ENCODE data around the gene GJD3. TPM values are rescaled to one million over a fixed set of nuclear protein-coding genes. Genes with fewer than 3 reads are reported as not detected.
A peak's percentile ranks its signal among the peaks of the same experiment; 100 is the strongest.

GJD3 gene
- total RNA-seq, 1 donor from 2014 or later: 0.48 TPM

DNA sequence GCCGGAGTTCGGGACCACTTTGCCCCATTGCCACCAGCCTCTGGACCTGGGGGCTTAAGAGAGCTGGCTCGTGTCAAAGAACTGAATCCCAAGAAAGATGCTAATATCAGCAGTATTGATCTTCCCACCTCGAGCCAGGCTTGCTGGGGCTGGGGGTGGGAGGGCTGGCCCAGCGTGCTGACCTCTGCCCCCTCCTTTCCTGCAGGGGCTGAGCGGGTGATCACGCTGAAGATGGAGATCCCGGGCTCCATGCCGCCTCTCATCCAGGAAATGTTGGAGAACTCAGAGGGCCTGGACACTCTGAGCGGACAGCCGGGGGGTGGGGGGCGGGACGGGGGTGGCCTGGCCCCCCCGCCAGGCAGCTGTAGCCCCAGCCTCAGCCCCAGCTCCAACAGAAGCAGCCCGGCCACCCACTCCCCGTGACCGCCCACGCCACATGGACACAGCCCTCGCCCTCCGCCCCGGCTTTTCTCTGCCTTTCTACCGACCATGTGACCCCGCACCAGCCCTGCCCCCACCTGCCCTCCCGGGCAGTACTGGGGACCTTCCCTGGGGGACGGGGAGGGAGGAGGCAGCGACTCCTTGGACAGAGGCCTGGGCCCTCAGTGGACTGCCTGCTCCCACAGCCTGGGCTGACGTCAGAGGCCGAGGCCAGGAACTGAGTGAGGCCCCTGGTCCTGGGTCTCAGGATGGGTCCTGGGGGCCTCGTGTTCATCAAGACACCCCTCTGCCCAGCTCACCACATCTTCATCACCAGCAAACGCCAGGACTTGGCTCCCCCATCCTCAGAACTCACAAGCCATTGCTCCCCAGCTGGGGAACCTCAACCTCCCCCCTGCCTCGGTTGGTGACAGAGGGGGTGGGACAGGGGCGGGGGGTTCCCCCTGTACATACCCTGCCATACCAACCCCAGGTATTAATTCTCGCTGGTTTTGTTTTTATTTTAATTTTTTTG, 8.5 kb downstream of the GJD3 start:
- peaks cover 28% of the 10 kb centered on the region for H3K36me3 Mint-ChIP-seq (ENCODE audit: low read depth)
- H3K4me3 Mint-ChIP-seq (ENCODE audit: low read depth): no peak overlapping the region

DNA sequence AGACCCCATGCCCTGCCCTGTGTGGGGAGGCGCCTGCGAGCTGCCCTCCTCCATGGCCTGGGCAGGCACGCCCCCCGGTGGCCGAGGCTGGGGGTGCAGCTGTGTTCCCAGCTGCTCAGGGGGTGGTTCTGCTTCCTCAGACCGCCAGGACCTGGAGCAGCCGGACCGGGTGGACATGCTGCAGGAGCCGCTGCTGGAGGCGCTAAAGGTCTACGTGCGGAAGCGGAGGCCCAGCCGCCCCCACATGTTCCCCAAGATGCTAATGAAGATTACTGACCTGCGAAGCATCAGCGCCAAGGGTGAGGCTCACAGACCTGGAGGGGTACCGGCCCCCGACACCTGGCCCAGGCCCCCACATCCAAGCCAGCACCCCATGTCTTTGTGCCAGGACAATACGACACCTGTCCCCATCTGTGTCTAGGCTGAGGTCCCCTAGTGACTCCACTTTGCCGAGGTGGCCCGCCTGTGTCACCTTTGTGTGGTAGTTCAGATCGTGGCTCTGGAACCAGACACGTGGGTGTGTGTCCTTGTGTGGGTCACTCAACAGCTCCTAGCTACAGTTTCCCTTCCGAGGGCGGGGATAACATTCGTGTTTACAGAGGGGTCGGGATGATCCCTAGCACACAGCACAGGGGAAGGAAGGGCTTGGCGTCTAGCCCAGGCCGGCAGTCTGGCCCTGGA, 9.3 kb downstream of the GJD3 start:
- H3K4me3 Mint-ChIP-seq (ENCODE audit: low read depth): no peak overlapping the region
- H3K36me3 Mint-ChIP-seq (ENCODE audit: low read depth): peaks cover 29% of the 10 kb centered on the region
- H3K4me1 Mint-ChIP-seq (ENCODE audit: low read depth): peaks cover 17% of the 10 kb centered on the region
- H3K9me3 Mint-ChIP-seq: no peaks in the 10 kb centered on the region
- no peak overlapping the region for H3K27ac Mint-ChIP-seq
- intact Hi-C loops (cut with micrococcal nuclease): loop anchor here (2.0 to 10.0 kb wide), 4 partner anchors 52 to 440 kb away; partner anchors contain the start of genes KRT28 and TOP2A
- peak; percentile 62 for DNase-seq (ENCODE audit: low spot score)
- H3K27me3 Mint-ChIP-seq (ENCODE audit: low read depth): no peaks in the 10 kb centered on the region

More for the DNA sequence above, 8.5 kb downstream of the GJD3 start:
- H3K27ac Mint-ChIP-seq: no peak overlapping the region
- intact Hi-C loops (cut with micrococcal nuclease): loop anchor here (2.0 to 10.0 kb wide), 4 partner anchors 53 to 439 kb away; partner anchors contain the start of genes KRT28 and TOP2A
- peaks cover 17% of the 10 kb centered on the region for H3K4me1 Mint-ChIP-seq (ENCODE audit: low read depth)
- no peaks in the 10 kb centered on the region for H3K9me3 Mint-ChIP-seq
- no peak for DNase-seq (ENCODE audit: low spot score)
- H3K27me3 Mint-ChIP-seq (ENCODE audit: low read depth): no peaks in the 10 kb centered on the region

DNA sequence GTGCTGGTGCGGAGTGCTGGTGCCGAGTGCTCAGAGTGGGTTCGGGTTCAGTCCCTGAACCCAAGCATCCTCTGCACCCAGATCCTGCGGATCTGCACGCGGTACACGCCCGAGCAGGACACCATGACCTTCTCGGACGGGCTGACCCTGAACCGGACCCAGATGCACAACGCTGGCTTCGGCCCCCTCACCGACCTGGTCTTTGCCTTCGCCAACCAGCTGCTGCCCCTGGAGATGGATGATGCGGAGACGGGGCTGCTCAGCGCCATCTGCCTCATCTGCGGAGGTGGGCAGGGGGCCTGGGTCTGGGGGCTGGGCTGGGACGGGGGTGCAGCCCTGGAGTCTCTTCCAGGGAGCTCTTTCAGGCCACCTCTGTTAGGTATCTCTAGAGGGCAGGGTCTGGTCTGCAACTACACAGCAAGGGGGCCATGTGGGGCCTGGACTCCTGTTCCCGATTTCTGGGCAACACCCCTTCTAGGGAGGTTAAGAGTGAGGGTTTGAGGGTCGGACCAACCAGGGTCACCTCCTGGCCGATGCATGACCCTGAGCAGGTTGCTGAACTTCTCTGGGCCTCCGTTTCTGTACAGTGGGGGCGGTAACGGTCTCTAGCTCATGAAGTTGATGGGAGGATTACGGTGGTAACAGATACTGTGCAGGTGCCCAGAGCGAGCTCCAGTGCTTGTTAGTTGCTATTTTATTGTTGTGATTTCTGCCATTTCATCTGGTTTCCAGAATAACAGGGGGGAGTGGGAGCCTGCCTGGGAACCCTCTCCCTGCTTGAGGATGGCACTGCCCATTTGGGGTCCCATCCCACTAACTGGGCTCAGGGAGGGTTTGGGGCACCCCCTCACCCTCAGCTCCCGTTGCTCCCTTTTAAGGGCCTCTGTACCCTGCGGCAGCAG, 10.1 kb downstream of the GJD3 start:
- no peaks in the 10 kb centered on the region for H3K27me3 Mint-ChIP-seq (ENCODE audit: low read depth)
- intact Hi-C loops (cut with micrococcal nuclease): loop anchor here (2.0 to 10.0 kb wide), 4 partner anchors 52 to 440 kb away; partner anchors contain the start of genes KRT28 and TOP2A
- peaks cover 20% of the 10 kb centered on the region for H3K4me1 Mint-ChIP-seq (ENCODE audit: low read depth)
- peaks cover 35% of the 10 kb centered on the region for H3K36me3 Mint-ChIP-seq (ENCODE audit: low read depth)
- no peak overlapping the region for H3K4me3 Mint-ChIP-seq (ENCODE audit: low read depth)
- no peak overlapping the region for H3K27ac Mint-ChIP-seq
- DNase-seq (ENCODE audit: low spot score): no peak
- no peaks in the 10 kb centered on the region for H3K9me3 Mint-ChIP-seq

DNA sequence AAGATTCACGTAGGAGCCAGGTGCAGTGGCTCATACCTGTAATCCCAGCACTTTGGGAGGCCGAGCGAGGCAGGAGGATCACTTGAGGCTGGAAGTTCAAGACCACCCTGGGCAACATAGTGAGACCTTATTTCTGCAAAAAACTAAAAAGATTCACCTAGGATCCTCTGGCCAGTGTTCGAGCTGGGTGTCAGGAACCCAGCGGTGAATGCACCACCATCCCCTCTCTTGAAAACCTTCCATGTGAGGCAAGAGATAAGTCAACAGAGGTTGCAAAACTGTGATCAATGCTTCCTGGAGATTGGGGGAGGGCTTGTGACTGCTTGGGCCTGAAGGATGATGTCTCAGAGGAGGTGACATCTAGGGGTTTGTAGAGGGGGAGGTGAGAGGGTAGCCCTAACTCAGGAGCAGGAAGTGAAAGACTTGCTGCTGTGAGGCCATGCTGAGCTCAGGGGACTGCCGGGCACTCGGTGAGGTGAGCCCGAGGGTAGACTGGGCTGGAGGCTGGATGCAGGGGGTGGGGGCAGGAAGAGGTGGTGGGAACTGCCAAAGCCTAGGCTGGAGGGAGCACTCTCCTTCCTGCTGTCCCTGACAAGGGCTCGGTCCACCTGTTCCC, 11.7 kb downstream of the GJD3 start:
- H3K4me3 Mint-ChIP-seq (ENCODE audit: low read depth): no peak overlapping the region
- intact Hi-C loops (cut with micrococcal nuclease): loop anchor here (10.0 kb wide), 1 partner anchor 442 kb away; the partner anchor contains the start of gene KRT28
- peak overlapping the region; percentile 12 for H3K27ac Mint-ChIP-seq

DNA sequence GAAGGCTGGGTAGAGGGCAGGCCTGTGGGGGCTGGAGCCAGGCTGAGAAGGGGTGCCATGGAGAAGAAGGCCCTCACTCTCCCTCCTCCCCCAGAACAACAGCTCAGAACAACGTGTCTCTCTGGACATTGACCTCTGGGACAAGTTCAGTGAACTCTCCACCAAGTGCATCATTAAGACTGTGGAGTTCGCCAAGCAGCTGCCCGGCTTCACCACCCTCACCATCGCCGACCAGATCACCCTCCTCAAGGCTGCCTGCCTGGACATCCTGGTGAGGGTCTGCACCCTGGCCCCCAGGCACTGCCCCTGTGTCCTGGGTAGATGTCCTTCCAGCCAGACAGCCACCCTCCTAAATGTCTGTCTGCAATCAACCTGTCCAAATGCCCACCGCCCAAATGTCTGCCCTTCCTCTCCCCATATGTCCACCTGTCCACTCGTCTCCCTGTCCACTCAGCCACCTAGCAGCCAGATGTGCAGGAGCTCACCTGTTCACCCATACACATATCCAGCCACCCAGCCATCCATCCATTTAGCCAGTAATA, 12.2 kb downstream of the GJD3 start:
- Mint-ChIP-seq H3K4me1 (ENCODE audit: low read depth) (peaks cover 20% of the 10 kb centered on the region), H3K36me3 (ENCODE audit: low read depth) (peaks cover 42% of the 10 kb centered on the region), H3K27me3 (ENCODE audit: low read depth) (no peaks in the 10 kb centered on the region), H3K27ac (peak overlapping the region; percentile 1), H3K4me3 (ENCODE audit: low read depth) (no peak overlapping the region), H3K9me3 (no peaks in the 10 kb centered on the region)
- intact Hi-C loops (cut with micrococcal nuclease): loop anchor here (10.0 kb wide), 1 partner anchor 442 kb away; the partner anchor contains the start of gene KRT28
- DNase-seq (ENCODE audit: low spot score): no peak

More for the DNA sequence above, 11.7 kb downstream of the GJD3 start:
- Mint-ChIP-seq H3K27me3 (ENCODE audit: low read depth) (no peaks in the 10 kb centered on the region), H3K4me1 (ENCODE audit: low read depth) (peaks cover 18% of the 10 kb centered on the region), H3K9me3 (no peaks in the 10 kb centered on the region), H3K36me3 (ENCODE audit: low read depth) (peaks cover 42% of the 10 kb centered on the region)
- no peak for DNase-seq (ENCODE audit: low spot score)

DNA sequence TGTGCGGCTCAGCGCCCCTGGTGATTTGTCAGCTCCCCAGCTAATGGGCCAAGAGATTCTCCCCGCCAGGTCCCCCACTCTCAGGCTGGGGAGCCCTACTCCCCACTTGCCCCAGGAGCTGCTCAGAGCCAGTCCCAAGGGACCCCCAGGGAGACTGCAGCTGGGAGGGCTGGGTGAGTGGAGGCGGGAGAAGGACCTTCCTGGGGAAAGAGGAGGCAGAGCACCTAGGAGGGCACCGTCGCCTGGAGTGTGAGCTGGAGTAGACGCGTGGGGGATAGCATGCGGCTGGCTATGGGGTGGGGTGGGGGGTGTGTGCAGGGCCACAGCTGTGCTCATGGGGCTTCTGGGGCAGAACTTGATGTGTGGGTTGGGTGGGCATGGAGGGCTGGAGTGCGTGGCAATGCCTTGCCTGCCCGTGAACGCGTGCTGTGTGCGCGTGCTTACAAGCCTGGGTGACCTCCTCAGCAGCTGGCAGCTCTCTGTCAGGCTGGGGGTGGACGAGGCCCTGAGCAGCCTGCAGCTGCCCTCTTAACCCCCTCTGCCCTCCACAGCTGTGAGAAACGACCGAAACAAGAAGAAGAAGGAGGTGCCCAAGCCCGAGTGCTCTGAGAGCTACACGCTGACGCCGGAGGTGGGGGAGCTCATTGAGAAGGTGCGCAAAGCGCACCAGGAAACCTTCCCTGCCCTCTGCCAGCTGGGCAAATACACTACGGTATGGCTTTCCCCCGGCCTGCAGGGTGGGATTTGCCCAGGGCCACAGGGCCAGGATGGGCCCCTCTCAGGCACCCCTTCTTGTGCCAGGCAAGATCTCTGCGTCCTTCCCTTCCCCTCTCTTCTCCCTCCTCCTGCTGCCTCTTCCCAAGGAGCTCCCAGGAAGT, 12.9 kb downstream of the GJD3 start:
- Mint-ChIP-seq H3K27me3 (ENCODE audit: low read depth) (no peaks in the 10 kb centered on the region), H3K4me3 (ENCODE audit: low read depth) (no peak overlapping the region), H3K9me3 (no peaks in the 10 kb centered on the region), H3K4me1 (ENCODE audit: low read depth) (peaks cover 23% of the 10 kb centered on the region), H3K27ac (no peak overlapping the region), H3K36me3 (ENCODE audit: low read depth) (peaks cover 42% of the 10 kb centered on the region)
- intact Hi-C loops (cut with micrococcal nuclease): loop anchor here (10.0 kb wide), 1 partner anchor 443 kb away; the partner anchor contains the start of gene KRT28
- DNase-seq (ENCODE audit: low spot score): no peak

DNA sequence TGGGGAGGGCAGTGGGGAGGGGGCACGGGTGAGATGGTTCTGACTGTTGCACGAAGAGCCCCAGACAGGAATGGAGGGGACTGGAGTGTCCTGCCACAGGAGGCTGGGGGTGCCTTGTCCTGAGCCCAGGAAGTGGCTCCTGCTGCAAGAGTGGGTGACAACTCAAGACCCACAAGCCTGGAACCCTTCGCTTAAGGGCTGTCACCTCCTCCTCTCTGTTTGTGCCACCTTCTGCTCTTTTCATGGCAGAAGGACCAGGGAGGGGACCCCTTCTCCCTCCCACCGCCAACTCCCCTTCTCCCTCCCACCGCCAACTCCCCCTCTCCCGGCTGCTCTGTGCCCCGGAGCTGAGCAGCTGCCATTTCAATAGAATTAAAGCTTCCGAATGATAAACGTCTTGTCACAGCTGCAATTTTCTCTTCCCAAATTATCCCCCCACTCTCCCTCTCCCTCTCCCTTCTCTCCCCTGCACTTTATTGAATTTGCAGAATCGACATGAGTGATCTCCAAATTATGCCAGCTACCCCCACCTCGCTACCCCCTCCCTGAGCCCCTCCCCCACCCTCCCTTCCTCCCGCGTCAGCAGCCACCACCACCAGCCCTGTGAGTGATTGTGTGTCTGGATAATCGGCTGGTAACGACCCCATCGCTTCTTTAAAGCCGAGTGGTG, 13.7 kb downstream of the GJD3 start:
- no peak overlapping the region for H3K27ac Mint-ChIP-seq
- no peaks in the 10 kb centered on the region for H3K9me3 Mint-ChIP-seq
- H3K4me3 Mint-ChIP-seq (ENCODE audit: low read depth): no peak overlapping the region
- H3K36me3 Mint-ChIP-seq (ENCODE audit: low read depth): peaks cover 38% of the 10 kb centered on the region
- intact Hi-C loops (cut with micrococcal nuclease): loop anchor here (10.0 kb wide), 1 partner anchor 444 kb away; the partner anchor contains the start of gene KRT28
- H3K4me1 Mint-ChIP-seq (ENCODE audit: low read depth): peaks cover 27% of the 10 kb centered on the region
- no peak for DNase-seq (ENCODE audit: low spot score)
- no peaks in the 10 kb centered on the region for H3K27me3 Mint-ChIP-seq (ENCODE audit: low read depth)

DNA sequence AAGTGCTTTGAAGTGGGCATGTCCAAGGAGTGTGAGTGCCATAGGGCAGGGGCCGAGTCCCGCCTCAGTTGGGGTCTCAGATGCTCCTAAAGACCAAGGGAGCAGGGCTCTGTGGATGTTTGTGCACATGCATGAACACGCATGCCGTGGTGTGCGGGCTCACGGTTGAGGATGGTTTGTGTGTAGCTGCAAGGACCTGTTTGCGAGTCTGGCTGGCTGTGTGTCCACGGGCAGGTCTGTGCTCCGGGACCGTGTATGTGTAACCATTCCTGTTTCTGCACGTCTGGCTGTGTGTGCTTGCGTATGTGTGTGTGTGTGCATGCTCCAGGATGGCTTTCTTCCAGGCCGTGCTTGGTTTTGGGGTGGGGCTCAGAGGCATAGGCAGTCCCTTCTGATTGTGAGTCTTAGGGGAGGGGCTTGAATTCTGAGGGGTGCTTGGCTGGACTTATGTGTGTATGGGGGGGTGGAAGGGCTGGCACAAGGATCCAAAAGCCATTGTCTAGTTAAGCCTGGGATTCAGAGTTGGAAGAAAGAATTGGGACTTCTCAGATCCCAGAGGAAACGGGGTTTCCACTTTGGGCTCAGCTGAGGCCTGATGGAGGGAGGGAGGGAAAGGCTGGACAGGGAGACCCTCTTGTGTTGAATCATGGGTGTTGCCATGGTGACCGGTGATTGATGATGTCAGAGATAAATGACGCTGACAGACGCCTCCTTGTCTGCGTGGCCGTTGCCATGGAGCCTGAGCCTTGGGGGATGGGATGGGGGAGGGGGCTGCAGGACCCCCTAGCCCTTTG, 14.4 kb downstream of the GJD3 start:
- DNase-seq (ENCODE audit: low spot score): no peak
- intact Hi-C loops (cut with micrococcal nuclease): loop anchor here (10.0 kb wide), 1 partner anchor 445 kb away; the partner anchor contains the start of gene KRT28
- H3K4me3 Mint-ChIP-seq (ENCODE audit: low read depth): no peak overlapping the region
- peaks cover 27% of the 10 kb centered on the region for H3K4me1 Mint-ChIP-seq (ENCODE audit: low read depth)
- peak overlapping the region; percentile 22 for H3K27ac Mint-ChIP-seq
- no peaks in the 10 kb centered on the region for H3K9me3 Mint-ChIP-seq
- H3K36me3 Mint-ChIP-seq (ENCODE audit: low read depth): peaks cover 33% of the 10 kb centered on the region
- no peaks in the 10 kb centered on the region for H3K27me3 Mint-ChIP-seq (ENCODE audit: low read depth)

DNA sequence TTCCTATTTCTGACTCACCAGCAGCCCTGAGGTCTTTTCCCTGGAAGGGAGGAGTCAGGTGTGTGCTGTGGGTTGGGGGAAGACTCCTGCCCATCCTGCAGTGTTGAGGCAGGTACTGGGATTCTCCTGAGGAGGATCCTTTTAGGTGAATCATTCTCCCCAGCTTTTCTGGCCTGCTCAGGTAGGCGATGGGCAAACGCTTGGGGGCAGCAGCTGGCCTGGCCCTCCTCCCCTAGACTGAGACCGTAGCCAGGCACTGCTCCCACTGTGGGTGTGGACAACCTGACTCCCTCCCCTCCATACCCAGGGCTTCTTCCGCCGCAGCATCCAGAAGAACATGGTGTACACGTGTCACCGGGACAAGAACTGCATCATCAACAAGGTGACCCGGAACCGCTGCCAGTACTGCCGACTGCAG, 15.1 kb downstream of the GJD3 start:
- no peak overlapping the region for H3K4me3 Mint-ChIP-seq (ENCODE audit: low read depth)
- intact Hi-C loops (cut with micrococcal nuclease): no loop called here
- peaks cover 31% of the 10 kb centered on the region for H3K4me1 Mint-ChIP-seq (ENCODE audit: low read depth)
- DNase-seq (ENCODE audit: low spot score): no peak
- peaks cover 35% of the 10 kb centered on the region for H3K36me3 Mint-ChIP-seq (ENCODE audit: low read depth)
- no peaks in the 10 kb centered on the region for H3K9me3 Mint-ChIP-seq
- H3K27ac Mint-ChIP-seq: no peak overlapping the region
- no peaks in the 10 kb centered on the region for H3K27me3 Mint-ChIP-seq (ENCODE audit: low read depth)

Data from activated T-helper 2 cell treated with anti-CD3 and anti-CD28 coated beads, Interferon-gamma antibody, Interleukin-2, Interleukin-4, amounts not matched to agents 10 μg/mL and 5 μg/mL and 100 μg/mL, durations not matched to agents 14 hours and 24 hours and 36 hours (primary cell).